Stimulated activated CD8-positive, alpha-beta memory T cell treated with anti-CD3 and anti-CD28 coated beads, Interleukin-15, amount 100 ng/mL, for 48 hours (primary cell): ENCODE measurements around the gene GTF2A1L.
A peak's percentile ranks its signal among the peaks of the same experiment; 100 is the strongest.
"Not testable (repeated sequence)": the region's sequence is repeated elsewhere in the genome, so short reads cannot be mapped to it uniquely, and the experiment has no call there.

ENCODE experiments used
- DNase-seq, 2 donors: peaks; one replicate each; pipeline ENCODE4 v3.0.0-alpha.2; 2020; ENCODE audit warnings: low read depth in 2 of 2

Gene GTF2A1L

DNA sequence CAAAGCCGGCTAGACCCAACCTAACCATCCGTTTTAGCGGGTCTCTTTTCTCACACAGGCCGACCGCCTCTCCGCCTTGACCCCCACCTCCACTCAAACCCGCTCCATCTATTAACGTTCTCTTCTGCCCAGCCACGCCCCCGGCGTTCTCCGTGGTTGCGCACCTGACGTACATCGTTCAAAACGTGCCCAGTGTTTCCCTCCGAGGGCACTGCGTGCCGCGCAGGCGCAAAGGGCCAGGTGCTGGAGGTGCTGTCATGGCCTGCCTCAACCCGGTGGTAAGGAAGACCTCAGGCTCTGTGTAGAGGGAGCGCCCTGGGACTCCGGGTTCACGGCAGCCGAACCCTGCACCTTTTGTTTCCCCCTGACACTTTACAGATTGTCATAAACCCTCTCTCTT lies at the start of gene GTF2A1L:
Gene GTF2A1L (plus strand): TSS at position 239 of the 400 bp plus-strand sequence. CDS start 19 bp downstream, at position 258.
- no peak for DNase-seq

DNA sequence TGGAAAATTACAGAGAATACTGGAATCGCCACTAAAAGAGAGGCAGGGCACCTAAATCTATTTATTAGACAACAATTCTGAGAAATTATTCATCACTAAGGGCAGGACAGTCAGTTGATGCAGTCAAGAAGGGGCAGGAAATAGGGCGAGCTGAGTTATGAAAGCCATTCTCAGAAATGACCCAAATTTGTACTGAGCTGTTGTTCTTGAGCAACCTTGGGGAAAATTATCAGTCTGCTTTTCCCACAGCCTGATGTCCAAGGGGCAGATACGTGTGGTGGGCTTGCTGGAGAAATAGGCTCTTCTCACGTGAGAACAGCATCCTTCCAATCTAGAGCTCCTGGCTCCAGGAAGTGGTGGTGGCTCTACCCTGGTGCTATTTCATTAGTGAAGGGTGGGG lies 49.1 kb upstream of the GTF2A1L start:
- no peak for DNase-seq

GRCh38 chr2:48569433-48569832 lies 48.2 kb upstream of the GTF2A1L start:
- DNase-seq, result no peak

- DNase-seq, result no peak
These were observed 44.8 kb upstream of the GTF2A1L start for GRCh38 chr2:48572816-48573215.

DNA sequence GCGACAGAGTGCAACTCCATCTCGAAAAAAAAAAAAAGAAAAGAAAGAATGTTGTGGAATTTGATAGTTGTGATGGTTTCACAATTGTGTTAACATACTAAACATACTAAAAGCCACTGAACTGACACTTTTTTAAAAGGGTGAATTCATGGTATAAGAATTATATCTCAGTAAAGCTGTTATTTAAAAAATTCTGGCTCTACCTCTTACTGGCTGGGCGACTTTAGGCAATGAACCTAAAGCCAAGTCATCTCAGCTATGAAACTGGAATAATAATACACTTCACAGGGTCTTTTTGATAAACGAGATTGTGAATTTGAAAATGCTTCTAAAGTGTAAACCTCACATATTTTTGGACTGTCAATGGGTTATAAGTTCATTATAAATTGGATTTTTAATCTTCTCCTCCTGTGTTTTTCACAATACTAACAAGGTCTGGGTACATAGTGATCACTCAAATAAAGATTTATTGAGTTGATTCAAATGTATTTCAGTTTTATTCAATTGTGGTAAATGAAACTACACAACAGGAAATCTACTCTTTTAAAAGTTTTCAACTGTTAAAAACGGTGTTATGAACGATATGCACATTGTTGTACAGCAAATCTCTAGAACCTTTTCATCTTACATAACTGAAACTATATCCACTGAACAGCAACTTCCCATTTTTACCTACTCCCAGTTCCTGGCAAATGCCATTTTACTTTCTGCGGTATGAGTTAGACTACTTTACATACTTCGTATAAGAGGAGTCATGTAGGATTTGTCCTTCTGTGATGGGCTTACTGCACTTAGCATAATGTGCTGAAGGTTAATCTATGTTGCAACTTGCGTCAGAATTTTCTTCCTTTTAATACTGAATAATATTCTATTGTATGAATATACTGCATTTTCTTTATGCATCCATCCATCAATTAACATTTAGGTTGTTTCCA lies 43.0 kb upstream of the GTF2A1L start:
- DNase-seq, result no peak

- no peak for DNase-seq
These were observed 39.3 kb upstream of the GTF2A1L start for GRCh38 chr2:48578313-48578712.

DNA sequence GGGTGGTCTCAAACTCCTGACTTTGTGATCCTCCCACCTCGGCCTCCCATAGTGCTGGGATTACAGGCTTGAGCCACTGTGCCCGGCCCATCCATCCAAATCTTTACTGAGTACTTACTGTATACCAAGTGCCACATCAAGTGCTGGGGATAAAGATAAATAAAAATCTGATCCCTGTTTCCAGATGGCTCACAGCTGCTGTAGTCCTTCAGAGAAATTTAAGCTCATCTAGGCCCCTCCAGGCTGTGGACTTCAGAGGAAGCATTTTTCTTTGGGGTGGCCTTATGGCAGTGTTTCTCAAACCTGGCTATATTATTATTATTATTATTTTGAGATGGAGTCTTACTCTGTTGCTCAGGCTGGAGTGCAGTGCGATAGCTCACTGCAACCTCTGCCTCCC lies 33.7 kb upstream of the GTF2A1L start:
- no peak for DNase-seq

- no peak for DNase-seq
These were observed 33.1 kb upstream of the GTF2A1L start for GRCh38 chr2:48584551-48584950.

- DNase-seq, result no peak
These were observed 31.2 kb upstream of the GTF2A1L start for GRCh38 chr2:48586433-48586832.

- DNase-seq, result no peak
These were observed 30.1 kb upstream of the GTF2A1L start for GRCh38 chr2:48587560-48587959.

- DNase-seq, result no peak
These were observed 29.7 kb upstream of the GTF2A1L start for GRCh38 chr2:48587961-48588360.

DNA sequence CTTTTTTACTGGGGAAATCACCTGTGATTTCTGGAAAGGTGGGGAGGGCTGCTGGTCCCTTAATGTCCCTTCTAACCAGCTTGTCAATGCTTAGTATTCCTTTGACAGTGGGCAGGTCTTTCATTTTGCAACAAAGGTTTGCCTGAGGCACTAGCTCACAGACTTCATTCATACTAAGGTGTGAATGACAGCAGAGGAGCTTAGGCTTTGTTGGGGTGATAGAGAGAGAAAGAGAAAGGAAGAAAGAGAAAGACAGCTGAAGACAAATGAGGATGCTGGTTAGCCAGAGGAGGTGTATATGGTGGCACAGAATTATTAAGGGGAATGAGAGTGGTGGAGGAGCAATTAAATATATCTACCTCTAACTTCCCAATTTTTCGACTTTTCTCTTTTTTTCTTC lies 28.9 kb upstream of the GTF2A1L start:
- no peak for DNase-seq

GRCh38 chr2:48589170-48589767 lies 28.4 kb upstream of the GTF2A1L start:
- DNase-seq, result no peak

DNA sequence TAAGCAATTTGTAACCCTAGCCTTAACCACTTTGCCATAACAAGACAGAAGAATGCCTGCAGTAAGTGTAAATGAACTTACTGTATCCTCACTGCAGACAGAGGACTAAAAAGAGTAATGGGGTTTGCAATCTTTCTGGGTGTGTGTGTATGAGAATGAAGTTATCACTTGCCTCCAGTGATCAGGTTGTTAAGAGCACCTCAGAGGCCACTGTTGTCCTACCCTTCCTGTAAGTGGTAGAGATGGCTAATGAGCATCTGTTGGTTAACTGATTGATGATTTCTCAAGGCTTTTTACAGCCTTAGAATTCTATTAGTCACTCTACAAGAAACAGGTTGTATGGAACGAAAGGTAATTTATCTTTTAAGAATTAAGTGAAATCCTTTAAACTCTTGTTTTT lies 27.6 kb upstream of the GTF2A1L start:
- no peak for DNase-seq

GRCh38 chr2:48592067-48592466 lies 25.6 kb upstream of the GTF2A1L start:
- no peak for DNase-seq

DNA sequence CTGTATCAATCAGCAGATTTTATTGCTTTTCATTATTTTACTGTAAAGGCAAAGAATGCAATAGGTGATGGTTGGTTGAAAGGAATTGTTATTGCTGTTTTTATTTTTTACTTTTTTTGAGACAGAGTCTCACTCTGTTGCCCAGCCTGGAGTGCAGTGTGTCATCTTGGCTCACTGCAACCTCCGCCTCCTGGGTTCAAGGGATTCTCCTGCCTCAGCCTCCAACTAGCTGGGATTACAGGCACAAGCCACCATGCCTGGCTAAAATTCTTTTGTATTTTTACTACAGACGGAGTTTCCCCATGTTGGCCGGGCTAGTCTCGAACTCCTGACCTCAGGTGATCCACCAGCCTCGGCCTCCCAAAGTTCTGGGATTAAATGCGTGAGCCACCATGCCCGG lies 20.9 kb upstream of the GTF2A1L start:
- DNase-seq, result not testable (repeated sequence)

DNA sequence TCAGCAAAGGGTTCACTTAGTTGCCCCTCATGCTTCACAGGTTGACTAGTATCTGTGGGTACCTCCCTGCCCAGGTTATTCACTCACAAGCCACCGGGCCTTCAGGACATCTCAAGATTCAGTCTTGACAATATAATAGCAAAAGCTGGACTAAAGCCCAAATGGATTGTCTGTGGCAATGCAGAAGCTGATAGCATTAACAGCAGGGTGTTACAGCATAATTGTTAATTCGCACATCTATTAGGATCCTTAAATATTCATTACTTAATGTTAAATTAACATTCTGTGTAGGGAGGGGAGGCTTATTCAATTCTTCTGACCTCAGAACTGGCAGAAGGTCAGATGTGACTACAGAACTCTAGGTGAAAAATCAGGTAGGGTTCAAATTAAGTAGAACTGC lies 20.2 kb upstream of the GTF2A1L start:
- DNase-seq, result no peak

- DNase-seq, result no peak
These were observed 17.3 kb upstream of the GTF2A1L start for GRCh38 chr2:48600204-48600813.

DNA sequence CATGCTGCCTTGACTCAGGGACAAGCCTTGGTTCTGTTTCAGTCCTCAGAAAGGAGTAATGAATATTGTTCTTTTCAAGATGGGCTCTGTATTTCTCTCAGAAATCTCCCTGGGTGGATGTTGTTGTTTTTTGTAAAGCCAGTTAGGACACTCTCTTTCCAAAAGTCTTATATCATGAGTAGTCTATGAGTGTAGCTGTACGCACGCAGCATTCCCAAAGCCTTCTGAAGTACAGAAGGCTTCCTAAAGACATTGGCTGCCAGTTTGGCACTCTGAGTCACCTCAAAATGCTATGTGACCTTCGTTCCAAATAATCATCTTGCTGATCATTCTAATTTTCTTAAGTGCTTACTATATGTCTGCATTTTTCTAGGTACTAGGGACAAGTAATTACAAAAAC lies 16.7 kb upstream of the GTF2A1L start:
- no peak for DNase-seq

- DNase-seq, result peak in 1 of 2 donors; percentile 5
These were observed 16.3 kb upstream of the GTF2A1L start for GRCh38 chr2:48601349-48601748.

- no peak for DNase-seq
These were observed 12.0 kb upstream of the GTF2A1L start for GRCh38 chr2:48605482-48606175.
